NCI-H187 (cell line): ENCODE results near the gene POMT2.

Source experiments
- DNase-seq, 2 experiments: peaks; one replicate each; lab custom pipeline; 2025; lab: John Stamatoyannopoulos, UW

The POMT2 gene

DNA sequence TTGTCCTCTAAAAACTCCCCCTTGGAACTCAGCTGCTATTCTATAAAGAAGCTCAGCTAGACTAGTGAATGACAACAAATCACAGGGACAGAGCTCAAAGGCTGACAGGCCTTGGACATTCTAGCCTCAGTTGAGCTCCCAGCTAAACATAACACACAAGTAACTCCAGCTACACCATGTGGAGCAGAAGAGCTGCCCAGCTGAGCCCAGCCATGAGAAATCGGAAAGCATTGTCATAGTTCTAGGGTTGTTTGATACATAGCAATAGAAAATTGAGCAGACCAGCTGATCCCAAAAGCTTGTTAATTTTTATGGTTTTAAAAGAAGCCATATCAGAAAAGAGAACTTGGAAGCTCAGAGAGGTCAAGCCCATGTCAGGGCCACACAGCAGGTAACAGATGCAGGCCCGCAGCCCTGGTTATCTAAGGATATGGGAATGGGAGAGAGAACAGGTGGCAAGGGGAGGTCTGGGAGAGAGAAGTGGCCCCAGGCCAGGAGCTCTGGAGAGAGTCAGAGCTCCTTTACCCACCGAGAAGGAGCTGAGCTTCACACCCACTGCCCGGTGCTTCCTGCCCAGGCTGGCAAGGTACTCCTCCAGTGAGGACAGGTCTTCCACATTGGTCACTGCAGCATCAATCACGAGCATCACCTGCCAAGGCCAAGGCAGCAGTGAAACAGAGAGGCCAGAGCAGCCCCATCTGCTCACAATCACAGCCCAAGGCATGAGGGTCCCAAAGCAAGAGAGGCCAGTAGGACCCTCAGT is 52.6 kb downstream of the POMT2 start:
- DNase-seq, result no peak

DNA sequence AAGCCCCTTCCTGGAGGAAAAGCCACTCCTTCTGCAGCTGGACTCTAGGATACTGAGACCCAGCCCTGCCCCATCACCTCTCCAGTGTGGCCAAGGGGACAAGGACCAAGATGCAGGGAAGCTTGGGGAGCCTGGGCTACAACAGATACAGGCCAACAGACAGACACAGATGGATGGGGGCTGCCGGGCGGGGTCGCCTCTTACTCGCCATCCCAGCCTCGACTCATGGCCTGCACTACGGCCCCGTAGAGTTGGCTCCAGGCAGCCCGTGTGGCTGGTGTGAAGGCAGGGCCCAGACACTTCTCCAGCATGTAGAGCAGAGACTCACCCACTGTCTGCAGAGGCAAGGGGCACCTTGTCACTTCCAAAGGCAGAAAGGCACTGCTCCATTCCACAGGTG is 54.3 kb downstream of the POMT2 start:
- no peak for DNase-seq

DNA sequence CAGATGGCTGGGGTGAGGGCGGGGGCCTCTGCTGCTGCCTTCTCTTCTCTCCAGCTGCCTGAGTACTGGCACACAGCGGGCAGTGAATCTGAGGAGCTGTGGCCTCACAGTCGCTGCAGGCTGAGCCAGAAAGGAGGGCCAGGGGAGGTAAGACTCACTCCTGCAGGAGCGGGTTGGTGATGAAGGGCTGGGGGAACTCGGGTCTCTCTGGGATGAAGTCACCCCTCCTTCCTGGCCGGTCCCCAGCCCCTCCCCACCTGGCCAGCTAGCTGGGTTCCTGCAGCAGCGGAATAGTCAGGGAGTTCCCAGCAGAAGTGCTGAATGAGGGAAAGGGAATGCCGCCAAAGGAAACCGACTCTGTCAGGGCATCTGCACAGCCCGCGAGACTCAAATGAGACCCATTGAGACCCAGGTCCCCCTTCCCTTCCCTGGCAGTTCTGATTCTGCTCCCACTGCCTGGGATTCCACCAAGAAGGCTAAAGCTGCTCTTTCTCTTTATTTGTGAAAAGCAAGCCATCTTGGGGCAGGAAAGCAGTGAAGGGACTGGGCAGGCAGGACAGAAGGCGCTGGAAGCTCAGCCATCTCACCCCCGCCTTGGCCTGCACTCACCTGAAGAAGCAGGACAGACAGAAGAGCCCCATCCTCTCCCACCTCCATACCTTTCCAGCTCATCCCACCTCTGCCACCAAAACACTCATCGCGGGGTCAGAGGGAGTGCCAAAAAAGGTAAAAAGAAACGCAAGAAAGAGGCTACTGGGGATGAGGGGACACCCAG is 54.9 kb downstream of the POMT2 start:
- no peak for DNase-seq

DNA sequence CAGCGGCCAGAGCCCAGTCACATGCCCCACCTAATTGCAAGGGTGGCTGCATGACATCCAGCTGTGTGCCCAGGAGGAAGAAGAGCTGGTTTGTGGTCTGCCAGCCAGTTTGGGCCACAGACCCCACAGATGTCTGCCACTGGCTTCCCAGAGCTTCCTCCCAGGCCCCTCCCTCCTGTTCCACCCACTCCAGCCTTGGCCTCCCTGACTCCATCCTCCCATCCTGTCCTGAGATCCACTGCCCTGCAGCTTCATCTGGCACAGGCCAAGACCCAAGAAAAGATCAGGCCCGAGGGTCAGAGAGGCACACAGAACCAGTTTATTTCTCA is 55.5 kb downstream of the POMT2 start:
- no peak for DNase-seq

DNA sequence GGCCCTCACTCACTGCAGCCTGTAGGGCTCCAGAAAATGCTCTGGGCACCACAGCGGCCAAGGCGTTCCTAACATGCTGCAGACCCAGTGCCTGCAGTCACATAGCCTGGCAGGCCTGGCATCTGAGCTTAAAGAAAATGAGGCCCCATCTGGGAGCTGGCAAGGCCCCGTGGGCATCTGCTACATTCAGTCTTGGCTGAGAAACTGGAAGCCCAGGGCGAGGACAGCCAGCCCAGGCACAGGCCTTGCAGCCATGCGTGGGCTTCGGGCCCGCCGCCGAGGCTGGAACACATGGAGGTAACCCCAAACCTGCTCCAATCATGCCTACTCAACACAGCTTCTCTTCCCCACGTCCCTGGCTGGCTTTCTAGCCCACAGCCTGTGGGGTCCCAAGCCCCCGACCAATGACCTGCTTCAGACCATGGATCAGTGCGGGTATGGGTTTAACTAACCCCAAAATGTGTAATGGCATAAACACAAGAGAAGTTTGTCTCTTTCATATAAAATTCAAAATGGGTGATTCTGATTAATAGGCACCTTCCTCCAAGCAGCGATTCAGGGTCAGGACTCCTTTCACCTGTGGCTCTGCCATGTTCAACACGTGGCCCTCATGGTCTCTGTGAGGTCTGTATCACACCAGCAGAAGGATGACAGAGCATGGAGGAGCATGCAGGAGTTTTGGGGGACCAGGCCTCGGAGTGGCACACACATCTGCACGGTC is 56.1 kb downstream of the POMT2 start:
- no peak for DNase-seq

DNA sequence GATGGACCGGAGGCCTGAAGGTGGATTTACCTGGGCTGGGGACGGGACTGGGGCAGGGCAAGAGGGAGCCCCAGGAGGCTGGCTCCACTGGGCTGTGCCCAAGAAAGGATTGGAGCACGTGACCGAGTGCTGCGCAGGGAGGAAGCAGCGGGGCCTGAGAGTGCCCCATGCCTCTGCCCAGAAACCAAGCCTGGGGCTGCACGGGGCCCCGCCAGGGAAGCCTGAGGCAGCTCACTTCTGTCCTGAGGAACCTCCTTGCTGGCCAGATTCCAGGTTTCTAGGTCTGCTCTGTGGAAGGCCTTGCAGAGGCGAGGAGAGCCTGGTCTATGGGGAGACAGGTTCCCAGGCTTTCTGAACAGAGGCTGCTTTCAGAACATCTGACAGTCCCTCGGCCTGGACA is 60.1 kb downstream of the POMT2 start:
- no peak for DNase-seq

DNA sequence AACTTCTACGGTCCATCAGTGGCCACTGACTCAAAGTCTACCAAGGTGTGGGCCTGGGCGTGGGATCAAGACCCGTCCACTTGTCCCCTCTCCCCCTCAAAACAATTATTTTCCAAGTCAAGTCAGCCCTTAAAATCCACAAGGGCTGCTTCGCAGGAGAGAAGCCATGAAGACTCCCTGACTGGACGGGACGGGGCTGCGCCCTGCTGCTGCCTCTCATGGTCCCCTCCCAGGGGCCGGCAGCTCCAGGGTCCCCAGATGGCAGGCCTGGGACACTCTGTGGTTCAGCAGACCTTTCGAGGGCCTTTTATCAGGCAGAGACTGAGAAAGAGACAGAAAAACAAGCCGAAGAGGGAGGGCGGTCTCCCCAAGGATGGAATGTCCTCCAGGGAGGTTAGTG is 60.5 kb downstream of the POMT2 start:
- no peak for DNase-seq

DNA sequence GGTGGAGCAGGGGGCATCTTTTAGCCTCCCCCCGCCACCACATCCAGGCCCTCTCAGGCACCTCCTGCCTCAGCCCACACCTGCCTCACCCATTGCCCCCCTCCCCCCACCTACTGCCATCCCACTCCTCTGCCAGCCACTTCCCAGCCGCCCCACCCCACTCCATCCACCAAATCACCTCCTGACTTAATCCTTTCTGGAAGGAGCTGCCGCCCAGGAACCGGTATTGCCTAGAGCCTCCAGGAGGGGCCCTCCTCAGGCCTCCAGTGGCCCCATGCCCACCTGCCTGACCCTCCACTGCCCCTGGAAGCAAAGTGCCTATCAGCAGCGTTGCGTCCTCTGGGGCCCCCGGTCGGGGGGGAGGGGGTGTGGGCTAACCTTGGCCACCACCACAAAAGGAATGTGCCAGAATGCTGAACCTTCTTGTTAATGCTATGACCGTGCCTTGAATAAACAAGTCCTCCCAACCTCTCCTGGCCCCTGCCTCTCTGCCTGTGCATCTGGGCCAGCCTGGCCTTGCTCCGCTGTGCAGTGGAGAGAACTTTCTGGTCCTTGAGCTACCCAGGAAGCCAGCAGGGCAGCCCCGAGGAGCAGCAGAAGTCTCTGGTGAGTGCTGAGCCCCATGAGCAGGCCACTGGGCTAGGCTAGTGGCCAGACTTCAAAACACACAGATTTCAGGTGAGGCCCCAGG is 61.5 kb downstream of the POMT2 start:
- DNase-seq, result no peak

DNA sequence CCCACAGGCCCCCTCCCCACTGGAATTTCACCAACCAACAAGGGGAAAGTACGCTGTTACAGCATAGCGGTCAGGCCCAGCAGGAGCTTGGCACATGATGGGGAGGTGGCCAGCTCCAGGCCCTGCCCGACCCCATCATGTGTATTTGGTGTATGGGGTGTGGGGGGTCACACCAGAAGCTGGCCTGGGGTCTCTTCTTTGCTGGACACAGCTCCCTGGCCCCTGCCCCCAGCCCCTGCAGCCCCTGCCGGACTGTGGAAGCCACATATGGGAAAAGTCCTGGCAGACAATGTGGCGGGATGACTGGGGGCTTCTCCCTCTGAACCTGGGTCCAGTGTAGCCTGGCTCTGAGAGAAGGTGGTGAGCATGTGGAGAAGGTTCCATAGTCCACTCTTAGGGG is 62.1 kb downstream of the POMT2 start:
- no peak for DNase-seq

DNA sequence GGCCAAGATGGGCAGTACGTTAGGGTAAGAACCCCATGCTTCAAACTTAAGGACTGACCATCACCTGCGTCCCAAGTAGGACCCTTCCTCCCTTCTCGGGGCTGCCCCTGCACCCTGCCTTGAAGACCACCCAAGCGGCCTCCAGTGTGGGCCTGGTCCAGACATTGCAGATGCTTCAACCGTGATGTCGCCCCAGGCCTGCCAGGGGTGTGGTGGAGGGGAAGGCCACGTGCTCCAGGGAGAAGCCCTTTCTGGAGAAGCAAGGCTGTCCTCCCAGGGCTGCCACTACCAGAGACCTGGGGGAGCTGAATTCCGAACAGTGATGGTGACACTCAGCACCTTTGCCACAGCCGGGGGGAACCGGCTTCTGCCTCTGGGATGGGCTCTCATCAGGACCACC is 63.0 kb downstream of the POMT2 start:
- no peak for DNase-seq

DNA sequence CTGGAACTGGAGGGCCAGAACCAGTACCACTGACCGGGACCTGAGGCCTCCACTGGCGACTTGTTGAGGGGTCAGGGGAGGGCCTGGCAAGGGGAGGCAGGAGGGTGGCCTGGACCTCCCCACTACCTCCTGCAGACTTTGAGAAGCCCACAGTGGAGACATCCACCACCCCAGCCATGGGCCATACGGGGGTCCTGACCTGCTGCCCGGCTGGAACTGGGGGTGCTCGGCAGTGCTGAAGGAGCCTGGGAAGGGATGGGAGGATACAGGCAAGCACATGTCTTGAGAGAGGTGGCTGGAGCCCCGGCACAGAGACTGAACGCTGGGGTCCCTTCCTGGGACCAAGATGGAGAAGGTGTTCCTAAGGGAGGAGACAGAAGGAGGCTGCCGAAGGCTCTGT is 64.0 kb downstream of the POMT2 start:
- no peak for DNase-seq

DNA sequence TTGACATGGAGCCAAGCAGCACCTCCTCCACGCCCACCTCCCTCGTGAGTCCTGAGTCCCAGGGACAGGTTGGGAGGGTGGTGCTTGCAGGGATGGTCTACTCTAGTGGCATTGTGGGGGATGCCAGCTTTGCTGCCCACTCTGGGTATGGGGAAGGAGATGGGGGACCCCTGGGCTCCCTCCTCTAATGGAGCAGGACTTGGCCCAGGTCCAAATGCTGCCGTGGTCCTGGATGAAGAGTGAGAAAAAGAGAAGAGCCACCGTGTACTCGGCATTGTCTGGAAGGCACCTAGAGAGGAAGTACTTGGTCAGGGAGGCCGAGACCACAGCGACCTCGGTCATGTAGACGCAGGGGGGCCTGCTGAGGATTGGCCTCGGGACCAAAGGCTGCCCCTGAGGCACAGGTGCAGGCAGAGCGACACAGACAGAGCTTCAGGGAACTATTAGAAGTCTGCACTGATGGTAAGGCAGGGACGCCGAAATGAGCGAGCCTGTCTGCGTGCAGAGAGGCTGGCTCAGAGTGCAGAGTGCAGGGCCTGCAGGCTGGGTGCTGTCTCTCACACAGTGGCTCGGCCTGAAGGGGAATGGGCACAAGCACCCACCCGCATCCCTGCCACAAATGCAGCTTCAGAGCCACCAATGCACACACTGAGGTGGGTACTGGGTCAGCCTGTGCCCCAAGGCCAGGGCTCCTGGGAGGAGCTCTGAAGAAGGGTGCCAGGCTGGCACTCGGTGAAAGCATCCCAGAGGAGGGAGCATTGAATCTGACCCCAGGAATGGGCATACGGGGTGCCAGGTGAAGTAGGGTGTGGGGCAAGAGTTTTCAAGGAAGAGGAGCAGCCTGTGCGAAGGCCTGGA is 67.1 kb downstream of the POMT2 start:
- no peak for DNase-seq

DNA sequence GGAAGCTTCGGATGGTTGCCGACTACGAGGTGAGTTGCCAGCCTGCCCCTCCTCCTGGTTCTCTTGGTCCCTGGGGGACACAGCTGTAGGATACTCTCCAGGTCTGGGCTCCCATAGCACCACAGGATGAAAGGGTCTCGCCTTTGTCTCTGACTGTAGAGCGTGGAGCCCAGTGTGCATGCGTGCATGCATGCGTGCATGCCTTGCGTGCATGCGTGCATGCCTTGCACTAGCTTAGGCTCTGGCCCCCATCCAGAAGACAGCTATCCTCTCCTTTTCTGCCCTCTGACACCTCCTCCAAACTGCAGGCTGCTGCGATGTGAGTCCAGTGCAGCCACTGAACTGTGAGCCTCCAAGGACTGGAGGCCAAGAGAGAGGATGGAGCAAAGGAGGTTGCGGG is 68.8 kb downstream of the POMT2 start:
- no peak for DNase-seq

DNA sequence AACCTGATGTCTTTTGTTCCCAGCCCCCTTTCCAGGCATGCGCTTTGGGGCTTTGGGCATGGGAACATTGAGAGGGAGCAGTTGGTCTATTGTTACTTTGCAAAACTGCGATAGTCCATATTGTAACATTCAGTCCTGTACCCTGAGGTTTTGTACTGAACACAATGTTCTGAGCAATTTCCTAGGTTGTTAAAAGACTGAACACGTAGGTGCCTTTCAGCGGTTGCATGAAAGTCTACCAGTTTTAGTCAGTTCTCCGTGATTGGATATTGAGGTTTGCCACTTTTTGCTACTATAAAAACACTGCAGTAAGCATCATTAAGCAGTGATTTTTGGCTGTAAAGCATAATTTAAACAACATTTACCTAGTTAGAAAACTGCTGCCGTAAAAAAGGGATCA is 69.8 kb downstream of the POMT2 start:
- no peak for DNase-seq

DNA sequence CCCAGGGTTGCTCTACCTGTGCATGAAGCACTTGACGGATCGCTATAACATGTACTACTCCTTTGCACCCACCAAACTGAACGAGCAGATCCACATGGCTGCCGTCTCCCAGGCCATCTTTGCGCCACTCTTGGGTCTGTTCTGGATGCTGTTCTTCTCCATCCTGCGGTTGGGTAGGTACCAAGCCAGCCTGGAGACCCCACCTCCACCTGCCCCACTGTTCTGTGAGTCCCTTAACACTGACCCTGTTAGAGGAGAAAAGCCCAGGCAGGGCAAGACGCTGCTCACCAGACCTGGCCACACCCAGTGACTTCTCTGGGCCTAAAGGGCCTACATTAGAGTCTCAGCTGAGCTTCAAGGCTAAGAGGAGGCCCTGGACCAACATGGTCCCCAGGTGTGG is 71.4 kb downstream of the POMT2 start:
- no peak for DNase-seq

DNA sequence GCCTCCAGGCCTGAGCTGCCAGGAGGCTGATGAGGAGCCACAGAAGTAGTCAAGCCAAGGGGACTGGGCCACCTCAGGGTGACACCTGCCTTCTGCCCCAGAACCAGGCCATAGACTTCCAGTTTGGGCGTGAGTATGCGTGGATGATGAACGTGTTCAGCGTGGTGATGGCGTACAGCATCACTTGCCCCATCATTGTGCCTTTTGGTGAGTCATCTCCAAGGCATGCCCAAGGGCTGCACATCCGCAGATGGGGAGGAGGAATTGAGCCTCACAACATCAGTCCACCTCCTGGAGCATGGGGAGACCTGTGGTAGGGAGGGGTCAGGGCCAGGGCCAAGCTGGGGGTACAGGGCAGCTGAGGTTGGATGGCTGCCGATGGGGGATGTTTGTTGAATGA is 72.0 kb downstream of the POMT2 start:
- no peak for DNase-seq

DNA sequence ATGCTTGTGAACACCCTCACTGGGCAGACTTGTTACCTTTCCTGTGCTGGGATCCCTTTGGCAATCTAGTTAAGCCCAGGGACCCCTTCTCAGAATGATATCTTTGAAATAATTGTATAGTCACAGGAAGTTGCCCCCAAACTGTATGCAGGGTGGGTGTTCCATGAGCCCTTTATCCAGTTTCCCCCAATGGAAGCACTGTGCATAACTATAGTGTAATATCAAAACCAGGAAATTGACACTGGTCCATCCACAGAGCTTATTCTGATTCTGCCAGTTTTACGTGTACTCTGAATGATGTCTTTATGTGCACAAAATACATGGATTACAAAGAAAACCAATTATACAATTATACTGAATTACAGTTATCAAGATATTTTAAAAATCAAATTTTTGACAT is 73.9 kb downstream of the POMT2 start:
- DNase-seq, result no peak

DNA sequence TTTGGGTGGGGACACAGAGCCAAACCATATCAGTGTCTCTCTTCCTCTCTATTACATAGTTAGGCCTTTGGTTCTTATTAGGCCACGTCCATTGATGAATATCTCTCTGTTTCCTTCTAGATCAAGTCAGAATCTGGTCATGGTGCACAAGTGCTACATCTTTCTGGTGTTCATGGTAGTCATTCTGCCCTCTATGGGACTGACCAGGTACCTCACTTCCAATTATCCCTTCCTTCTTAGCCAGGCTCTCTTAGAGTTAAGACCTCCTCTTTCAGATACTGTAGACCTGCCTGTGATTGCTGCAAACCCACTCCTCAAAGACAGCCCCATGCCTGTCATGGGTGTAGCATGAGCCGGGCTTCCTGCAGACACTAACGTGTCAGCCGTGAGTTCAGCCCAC is 74.9 kb downstream of the POMT2 start:
- no peak for DNase-seq

DNA sequence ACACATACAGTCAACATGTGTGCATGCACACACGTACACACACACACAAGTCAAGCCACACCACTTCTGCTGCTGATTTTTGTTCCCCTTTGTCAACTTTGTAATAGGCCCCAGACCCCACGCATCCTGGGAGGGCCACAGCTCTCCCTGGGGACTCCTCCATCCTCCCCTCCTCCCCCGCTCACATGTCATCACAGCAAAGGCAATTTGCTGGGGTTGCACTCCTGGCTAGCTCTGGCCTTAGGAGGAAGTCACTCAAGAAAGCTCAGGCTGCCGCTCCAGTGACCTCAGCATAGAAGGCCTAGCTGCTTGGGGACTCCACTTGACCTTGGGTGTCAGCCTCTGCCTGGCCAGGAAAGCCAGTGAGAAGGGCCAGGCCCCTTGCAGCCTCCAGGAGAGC is 76.8 kb downstream of the POMT2 start:
- no peak for DNase-seq

DNA sequence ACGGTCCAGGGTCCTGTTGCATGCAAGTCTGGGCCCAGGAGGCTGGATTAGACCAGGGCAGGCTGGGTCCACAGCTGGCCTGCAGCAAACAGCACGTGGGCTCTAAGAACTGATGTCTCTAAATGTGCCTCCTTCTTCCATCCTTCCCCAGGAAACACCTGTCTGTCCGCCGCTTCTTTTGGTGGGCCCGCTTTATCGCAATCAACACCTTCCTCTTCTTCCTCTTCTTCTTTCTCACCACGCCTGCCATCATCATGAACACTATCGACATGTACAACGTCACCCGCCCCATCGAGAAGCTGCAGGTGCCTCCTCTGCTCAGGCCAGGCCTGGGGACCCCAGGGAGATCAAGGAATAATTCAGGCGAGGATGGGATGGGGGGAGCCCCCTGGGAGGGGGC is 77.9 kb downstream of the POMT2 start:
- DNase-seq, result no peak

DNA sequence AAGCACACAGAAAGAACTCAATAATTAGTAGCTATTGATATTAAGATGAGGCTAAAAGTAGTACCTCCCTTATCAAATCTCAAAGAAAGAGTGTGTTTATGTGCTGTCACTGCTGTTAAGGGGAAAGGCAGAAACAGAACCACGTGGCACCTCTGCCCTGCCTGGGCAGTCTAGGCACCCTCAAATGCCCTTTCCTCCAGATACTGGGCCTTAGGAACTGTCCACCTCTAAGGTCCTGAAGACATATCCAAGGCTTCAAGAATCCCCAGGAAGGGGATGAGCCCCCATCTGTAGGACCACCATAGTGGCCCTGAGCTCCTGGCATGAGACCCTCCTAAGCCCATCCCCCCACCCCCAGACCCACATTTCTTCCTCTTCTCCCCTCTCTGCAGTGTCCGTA is 78.7 kb downstream of the POMT2 start:
- no peak for DNase-seq
